ENCODE results near the gene NCAPG2.

Gene NCAPG2

DNA sequence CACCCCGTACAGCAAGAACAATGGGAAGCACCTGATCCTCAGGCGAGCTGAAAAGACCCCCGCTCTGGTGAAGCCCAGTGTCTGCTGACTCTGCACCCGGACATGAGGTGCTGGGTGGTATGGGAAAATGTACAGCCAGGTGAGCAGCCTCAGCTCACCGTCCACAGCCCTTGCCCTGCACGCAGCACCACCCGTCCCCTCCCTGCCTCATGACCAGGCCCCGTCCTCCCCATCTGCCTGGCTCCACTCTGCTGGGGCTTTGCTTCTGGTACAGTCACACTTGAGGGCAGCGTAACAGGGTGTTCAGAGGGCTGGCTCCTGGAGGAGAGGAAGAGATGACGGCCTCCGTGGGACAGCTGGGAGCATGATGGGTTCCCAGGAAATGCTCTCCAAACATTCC, 49.1 kb downstream of the NCAPG2 start:
- H3K4me3 ChIP-seq (ENCODE audit: low read depth, low read length): no peak overlapping the region
- TF ChIP-seq, protein P1, sequence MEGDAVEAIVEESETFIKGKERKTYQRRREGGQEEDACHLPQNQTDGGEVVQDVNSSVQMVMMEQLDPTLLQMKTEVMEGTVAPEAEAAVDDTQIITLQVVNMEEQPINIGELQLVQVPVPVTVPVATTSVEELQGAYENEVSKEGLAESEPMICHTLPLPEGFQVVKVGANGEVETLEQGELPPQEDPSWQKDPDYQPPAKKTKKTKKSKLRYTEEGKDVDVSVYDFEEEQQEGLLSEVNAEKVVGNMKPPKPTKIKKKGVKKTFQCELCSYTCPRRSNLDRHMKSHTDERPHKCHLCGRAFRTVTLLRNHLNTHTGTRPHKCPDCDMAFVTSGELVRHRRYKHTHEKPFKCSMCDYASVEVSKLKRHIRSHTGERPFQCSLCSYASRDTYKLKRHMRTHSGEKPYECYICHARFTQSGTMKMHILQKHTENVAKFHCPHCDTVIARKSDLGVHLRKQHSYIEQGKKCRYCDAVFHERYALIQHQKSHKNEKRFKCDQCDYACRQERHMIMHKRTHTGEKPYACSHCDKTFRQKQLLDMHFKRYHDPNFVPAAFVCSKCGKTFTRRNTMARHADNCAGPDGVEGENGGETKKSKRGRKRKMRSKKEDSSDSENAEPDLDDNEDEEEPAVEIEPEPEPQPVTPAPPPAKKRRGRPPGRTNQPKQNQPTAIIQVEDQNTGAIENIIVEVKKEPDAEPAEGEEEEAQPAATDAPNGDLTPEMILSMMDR (IDR thresholded peaks at IDR 0.05; ENCODE audit: low read depth, low read length): no peak

DNA sequence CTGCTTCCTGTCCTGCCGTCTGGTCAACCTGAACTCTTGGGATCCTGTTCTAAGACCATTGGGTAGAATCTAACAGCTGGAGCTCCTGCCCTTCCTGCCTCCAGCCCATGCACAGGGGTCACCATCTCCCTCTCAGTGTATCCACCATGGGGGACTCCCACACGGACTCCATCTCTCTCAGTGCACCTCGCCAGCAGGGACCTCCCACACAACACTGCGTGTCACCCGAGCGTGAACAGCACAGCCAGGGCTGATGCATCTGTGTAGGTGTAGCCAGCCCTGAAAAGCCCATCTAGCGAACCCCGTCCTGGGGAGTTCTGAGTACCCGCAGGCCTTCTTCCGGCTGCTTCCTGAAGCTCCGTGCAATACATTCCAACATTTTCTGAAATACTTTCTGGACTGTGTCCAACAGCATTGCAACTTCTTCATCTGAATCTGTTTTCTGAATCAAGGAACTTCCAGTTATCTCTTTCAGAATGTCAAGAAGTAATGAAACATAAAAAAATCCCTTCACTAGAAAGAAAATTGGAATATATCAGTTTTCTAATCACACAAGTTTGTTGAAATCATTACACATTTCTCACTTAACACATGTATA, 52.5 kb downstream of the NCAPG2 start:
- TF ChIP-seq, protein P1 (IDR thresholded peaks at IDR 0.05; ENCODE audit: low read depth, low read length): no peak
- no peak overlapping the region for H3K4me3 ChIP-seq (ENCODE audit: low read depth, low read length)

DNA sequence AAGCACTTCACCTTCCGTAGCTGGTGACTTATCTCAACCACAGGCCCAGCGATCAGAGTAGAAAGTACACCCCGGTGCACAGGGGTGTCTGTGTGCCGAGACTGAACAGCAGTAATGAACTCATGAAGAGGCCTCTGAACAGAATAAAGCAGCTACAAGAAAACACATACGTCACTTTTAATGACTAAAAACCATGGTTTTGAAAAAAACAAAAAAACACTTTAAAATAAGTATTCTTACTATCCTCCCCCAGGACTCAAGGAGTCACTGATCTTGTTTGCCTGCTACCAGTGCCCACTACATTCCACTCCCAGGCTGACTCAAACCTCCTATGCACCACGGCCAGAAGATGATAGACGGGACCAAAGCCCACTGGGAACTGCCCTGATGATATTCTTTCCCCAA, 53.8 kb downstream of the NCAPG2 start:
- no peak overlapping the region for H3K4me3 ChIP-seq (ENCODE audit: low read depth, low read length)
- TF ChIP-seq, protein P1 (IDR thresholded peaks at IDR 0.05; ENCODE audit: low read depth, low read length): no peak

GRCh38 chr7:158649279-158649678, 55.3 kb downstream of the NCAPG2 start:
- TF ChIP-seq, protein P1 (IDR thresholded peaks at IDR 0.05; ENCODE audit: low read depth, low read length): no peak
- no peak overlapping the region for H3K4me3 ChIP-seq (ENCODE audit: low read depth, low read length)

- TF ChIP-seq, protein P1 (IDR thresholded peaks at IDR 0.05; ENCODE audit: low read depth, low read length): no peak
- H3K4me3 ChIP-seq (ENCODE audit: low read depth, low read length): no peak overlapping the region
These were observed 55.8 kb downstream of the NCAPG2 start for GRCh38 chr7:158648787-158649186.

DNA sequence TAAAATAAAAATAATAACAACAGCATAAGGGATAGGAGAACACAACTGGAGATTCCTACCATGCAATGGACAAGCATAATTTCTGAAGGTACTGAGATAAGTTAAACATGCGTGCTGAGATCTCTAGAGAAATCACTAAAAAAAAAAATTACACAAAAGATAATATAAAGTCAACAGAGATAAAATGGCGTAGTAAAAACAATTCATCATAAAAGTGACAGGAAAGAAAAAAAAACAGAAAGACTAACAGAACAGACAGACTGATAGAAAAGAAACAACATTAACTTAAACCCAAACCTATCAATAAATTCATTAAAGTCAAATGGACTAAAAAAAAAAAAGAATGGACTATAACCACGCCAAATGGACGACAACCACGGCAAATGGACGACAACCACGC, 56.4 kb downstream of the NCAPG2 start:
- TF ChIP-seq, protein P1 (IDR thresholded peaks at IDR 0.05; ENCODE audit: low read depth, low read length): no peak
- no peak overlapping the region for H3K4me3 ChIP-seq (ENCODE audit: low read depth, low read length)

DNA sequence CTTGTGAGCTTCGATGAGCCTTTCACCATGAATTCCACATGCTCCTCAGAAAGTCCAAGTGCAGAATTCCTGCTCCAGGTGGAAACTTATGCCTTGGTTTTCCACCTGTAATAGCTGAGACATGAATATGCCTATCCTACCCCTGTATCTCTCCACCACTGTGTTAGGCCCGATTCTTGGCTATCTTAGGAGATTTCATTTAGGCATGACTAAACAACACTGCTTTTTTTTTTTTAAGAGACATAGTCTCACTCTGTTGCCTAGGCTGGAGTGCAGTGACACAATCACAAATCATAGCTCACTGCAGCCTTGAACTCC, 57.2 kb downstream of the NCAPG2 start:
- H3K4me3 ChIP-seq (ENCODE audit: low read depth, low read length): no peak overlapping the region
- TF ChIP-seq, protein P1 (IDR thresholded peaks at IDR 0.05; ENCODE audit: low read depth, low read length): no peak

Measured in WI38 (cell line).